NCI-H510A (cell line): ENCODE results near the gene ING3.
"Not testable (repeated sequence)": the region's sequence is repeated elsewhere in the genome, so short reads cannot be mapped to it uniquely, and the experiment has no call there.

Source experiments
- DNase-seq: peaks from one replicate; lab custom pipeline; 2025; lab: John Stamatoyannopoulos, UW

The ING3 gene

GRCh38 chr7:121002048-121002756, 51.6 kb downstream of the ING3 start:
- DNase-seq, result no peak

- DNase-seq, result no peak
Measured at GRCh38 chr7:121002757-121003200, 52.2 kb downstream of the ING3 start.

GRCh38 chr7:121003986-121004685, 53.6 kb downstream of the ING3 start:
- DNase-seq, result no peak

GRCh38 chr7:121005058-121005457, 54.5 kb downstream of the ING3 start:
- not testable (repeated sequence) for DNase-seq

GRCh38 chr7:121005996-121006584, 55.5 kb downstream of the ING3 start:
- DNase-seq, result no peak

- DNase-seq, result no peak
Measured at GRCh38 chr7:121006711-121007315, 56.2 kb downstream of the ING3 start.

GRCh38 chr7:121008816-121009215, 58.2 kb downstream of the ING3 start:
- DNase-seq, result no peak

- DNase-seq, result no peak
Measured at GRCh38 chr7:121011401-121011800, 60.8 kb downstream of the ING3 start.

- no peak for DNase-seq
Measured at GRCh38 chr7:121012170-121012874, 61.7 kb downstream of the ING3 start.

GRCh38 chr7:121012919-121013318, 62.3 kb downstream of the ING3 start:
- no peak for DNase-seq

- DNase-seq, result no peak
Measured at GRCh38 chr7:121015560-121015959, 65.0 kb downstream of the ING3 start.

- DNase-seq, result no peak
Measured at GRCh38 chr7:121016966-121017365, 66.4 kb downstream of the ING3 start.

GRCh38 chr7:121017586-121017985, 67.0 kb downstream of the ING3 start:
- DNase-seq, result no peak

- DNase-seq, result no peak
Measured at GRCh38 chr7:121019018-121019417, 68.4 kb downstream of the ING3 start.

GRCh38 chr7:121020249-121020988, 69.8 kb downstream of the ING3 start:
- no peak for DNase-seq

- no peak for DNase-seq
Measured at GRCh38 chr7:121020989-121021969, 70.7 kb downstream of the ING3 start.

- no peak for DNase-seq
Measured at GRCh38 chr7:121023194-121023593, 72.6 kb downstream of the ING3 start.

GRCh38 chr7:121023683-121024511, 73.3 kb downstream of the ING3 start:
- DNase-seq, result no peak

- no peak for DNase-seq
Measured at GRCh38 chr7:121024611-121025010, 74.0 kb downstream of the ING3 start.
